ENCODE data around the gene KCNK10. TPM values are rescaled to one million over a fixed set of nuclear protein-coding genes. Genes with fewer than 3 reads are reported as not detected.

KCNK10 gene
- total RNA-seq, 1 donor from 2014 or later = not detected

- intact Hi-C loops (cut with micrococcal nuclease) = no loop called here
- no peak overlapping the region for H3K4me3 Mint-ChIP-seq
- H3K36me3 Mint-ChIP-seq (ENCODE audit: low read depth) = no peaks in the 10 kb centered on the region
Measured at GRCh38 chr14:88327497-88327896, 4.4 kb upstream of the KCNK10 start.

GRCh38 chr14:88326352-88327103 lies 3.5 kb upstream of the KCNK10 start:
- Mint-ChIP-seq H3K36me3 (ENCODE audit: low read depth) (no peaks in the 10 kb centered on the region), H3K27ac (no peak overlapping the region), H3K27me3 (ENCODE audit: insufficient read depth) (peaks cover 56% of the 10 kb centered on the region), H3K9me3 (no peaks in the 10 kb centered on the region), H3K4me1 (ENCODE audit: low read depth) (no peaks in the 10 kb centered on the region), H3K4me3 (no peak overlapping the region)
- DNase-seq (ENCODE audit: low spot score) = no peak
- intact Hi-C loops (cut with micrococcal nuclease) = no loop called here

More at GRCh38 chr14:88327497-88327896, 4.4 kb upstream of the KCNK10 start:
- H3K9me3 Mint-ChIP-seq = no peaks in the 10 kb centered on the region
- peaks cover 56% of the 10 kb centered on the region for H3K27me3 Mint-ChIP-seq (ENCODE audit: insufficient read depth)
- H3K27ac Mint-ChIP-seq = no peak overlapping the region
- DNase-seq (ENCODE audit: low spot score) = no peak
- no peaks in the 10 kb centered on the region for H3K4me1 Mint-ChIP-seq (ENCODE audit: low read depth)

GRCh38 chr14:88325883-88326282 lies 2.8 kb upstream of the KCNK10 start:
- intact Hi-C loops (cut with micrococcal nuclease) = no loop called here
- Mint-ChIP-seq H3K4me1 (ENCODE audit: low read depth) (no peaks in the 10 kb centered on the region), H3K4me3 (no peak overlapping the region), H3K27me3 (ENCODE audit: insufficient read depth) (peaks cover 56% of the 10 kb centered on the region), H3K9me3 (no peaks in the 10 kb centered on the region), H3K27ac (no peak overlapping the region), H3K36me3 (ENCODE audit: low read depth) (no peaks in the 10 kb centered on the region)
- DNase-seq (ENCODE audit: low spot score) = no peak

GRCh38 chr14:88324930-88325329 lies 1.9 kb upstream of the KCNK10 start:
- Mint-ChIP-seq H3K27me3 (ENCODE audit: insufficient read depth) (peaks cover 56% of the 10 kb centered on the region), H3K4me3 (no peak overlapping the region), H3K36me3 (ENCODE audit: low read depth) (no peaks in the 10 kb centered on the region), H3K4me1 (ENCODE audit: low read depth) (no peaks in the 10 kb centered on the region), H3K9me3 (no peaks in the 10 kb centered on the region), H3K27ac (no peak overlapping the region)
- intact Hi-C loops (cut with micrococcal nuclease) = no loop called here
- no peak for DNase-seq (ENCODE audit: low spot score)

GRCh38 chr14:88324491-88324890 lies 1.4 kb upstream of the KCNK10 start:
- Mint-ChIP-seq H3K27ac (no peak overlapping the region), H3K4me3 (no peak overlapping the region), H3K4me1 (ENCODE audit: low read depth) (no peaks in the 10 kb centered on the region), H3K9me3 (no peaks in the 10 kb centered on the region), H3K36me3 (ENCODE audit: low read depth) (no peaks in the 10 kb centered on the region), H3K27me3 (ENCODE audit: insufficient read depth) (peaks cover 52% of the 10 kb centered on the region)
- intact Hi-C loops (cut with micrococcal nuclease) = no loop called here
- no peak for DNase-seq (ENCODE audit: low spot score)

- no peaks in the 10 kb centered on the region for H3K4me1 Mint-ChIP-seq (ENCODE audit: low read depth)
- no peaks in the 10 kb centered on the region for H3K36me3 Mint-ChIP-seq (ENCODE audit: low read depth)
- intact Hi-C loops (cut with micrococcal nuclease) = no loop called here
- H3K27me3 Mint-ChIP-seq (ENCODE audit: insufficient read depth) = peaks cover 43% of the 10 kb centered on the region
- H3K9me3 Mint-ChIP-seq = no peaks in the 10 kb centered on the region
- no peak for DNase-seq (ENCODE audit: low spot score)
- H3K27ac Mint-ChIP-seq = no peak overlapping the region
- H3K4me3 Mint-ChIP-seq = no peak overlapping the region
Measured at GRCh38 chr14:88323523-88324199, 592 bp upstream of the KCNK10 start.

- Mint-ChIP-seq H3K4me1 (ENCODE audit: low read depth) (no peaks in the 10 kb centered on the region), H3K4me3 (no peak overlapping the region), H3K9me3 (no peaks in the 10 kb centered on the region), H3K27ac (no peak overlapping the region), H3K27me3 (ENCODE audit: insufficient read depth) (peaks cover 33% of the 10 kb centered on the region), H3K36me3 (ENCODE audit: low read depth) (no peaks in the 10 kb centered on the region)
- intact Hi-C loops (cut with micrococcal nuclease) = no loop called here
- DNase-seq (ENCODE audit: low spot score) = no peak
Measured at GRCh38 chr14:88322504-88323085, 474 bp downstream of the KCNK10 start.

GRCh38 chr14:88321692-88322503 lies 1.2 kb downstream of the KCNK10 start:
- no peaks in the 10 kb centered on the region for H3K4me1 Mint-ChIP-seq (ENCODE audit: low read depth)
- H3K36me3 Mint-ChIP-seq (ENCODE audit: low read depth) = no peaks in the 10 kb centered on the region
- no peak for DNase-seq (ENCODE audit: low spot score)
- no peak overlapping the region for H3K4me3 Mint-ChIP-seq
- intact Hi-C loops (cut with micrococcal nuclease) = no loop called here
- no peak overlapping the region for H3K27ac Mint-ChIP-seq
- peaks cover 26% of the 10 kb centered on the region for H3K27me3 Mint-ChIP-seq (ENCODE audit: insufficient read depth)
- no peaks in the 10 kb centered on the region for H3K9me3 Mint-ChIP-seq

GRCh38 chr14:88318406-88318805 lies 4.7 kb downstream of the KCNK10 start:
- Mint-ChIP-seq H3K27me3 (ENCODE audit: insufficient read depth) (peaks cover 1% of the 10 kb centered on the region), H3K4me1 (ENCODE audit: low read depth) (no peaks in the 10 kb centered on the region), H3K36me3 (ENCODE audit: low read depth) (no peaks in the 10 kb centered on the region), H3K4me3 (no peak overlapping the region), H3K27ac (no peak overlapping the region), H3K9me3 (no peaks in the 10 kb centered on the region)
- no peak for DNase-seq (ENCODE audit: low spot score)
- intact Hi-C loops (cut with micrococcal nuclease) = no loop called here

- no peak overlapping the region for H3K27ac Mint-ChIP-seq
- intact Hi-C loops (cut with micrococcal nuclease) = no loop called here
- H3K36me3 Mint-ChIP-seq (ENCODE audit: low read depth) = no peaks in the 10 kb centered on the region
- H3K9me3 Mint-ChIP-seq = no peaks in the 10 kb centered on the region
- H3K4me1 Mint-ChIP-seq (ENCODE audit: low read depth) = no peaks in the 10 kb centered on the region
- peaks cover 1% of the 10 kb centered on the region for H3K27me3 Mint-ChIP-seq (ENCODE audit: insufficient read depth)
- no peak for DNase-seq (ENCODE audit: low spot score)
- H3K4me3 Mint-ChIP-seq = no peak overlapping the region
Measured at GRCh38 chr14:88316521-88316920, 6.5 kb downstream of the KCNK10 start.

- no peaks in the 10 kb centered on the region for H3K36me3 Mint-ChIP-seq (ENCODE audit: low read depth)
- no peaks in the 10 kb centered on the region for H3K9me3 Mint-ChIP-seq
- intact Hi-C loops (cut with micrococcal nuclease) = no loop called here
- no peak overlapping the region for H3K4me3 Mint-ChIP-seq
- no peak overlapping the region for H3K27ac Mint-ChIP-seq
- peaks cover 1% of the 10 kb centered on the region for H3K27me3 Mint-ChIP-seq (ENCODE audit: insufficient read depth)
- no peak for DNase-seq (ENCODE audit: low spot score)
- H3K4me1 Mint-ChIP-seq (ENCODE audit: low read depth) = no peaks in the 10 kb centered on the region
Measured at GRCh38 chr14:88312257-88312656, 10.8 kb downstream of the KCNK10 start.

GRCh38 chr14:88311780-88312179 lies 11.3 kb downstream of the KCNK10 start:
- Mint-ChIP-seq H3K27ac (no peak overlapping the region), H3K9me3 (no peaks in the 10 kb centered on the region), H3K4me3 (no peak overlapping the region)

GRCh38 chr14:88310449-88310848 lies 12.6 kb downstream of the KCNK10 start:
- no peaks in the 10 kb centered on the region for H3K36me3 Mint-ChIP-seq (ENCODE audit: low read depth)
- H3K4me1 Mint-ChIP-seq (ENCODE audit: low read depth) = no peaks in the 10 kb centered on the region
- DNase-seq (ENCODE audit: low spot score) = no peak

More at GRCh38 chr14:88311780-88312179, 11.3 kb downstream of the KCNK10 start:
- no peaks in the 10 kb centered on the region for H3K4me1 Mint-ChIP-seq (ENCODE audit: low read depth)
- no peaks in the 10 kb centered on the region for H3K36me3 Mint-ChIP-seq (ENCODE audit: low read depth)
- intact Hi-C loops (cut with micrococcal nuclease) = no loop called here
- H3K27me3 Mint-ChIP-seq (ENCODE audit: insufficient read depth) = peaks cover 1% of the 10 kb centered on the region
- DNase-seq (ENCODE audit: low spot score) = no peak

More at GRCh38 chr14:88310449-88310848, 12.6 kb downstream of the KCNK10 start:
- intact Hi-C loops (cut with micrococcal nuclease) = no loop called here
- Mint-ChIP-seq H3K27ac (no peak overlapping the region), H3K4me3 (no peak overlapping the region), H3K27me3 (ENCODE audit: insufficient read depth) (peaks cover 1% of the 10 kb centered on the region), H3K9me3 (no peaks in the 10 kb centered on the region)

Data from activated T-helper 1 cell treated with anti-CD3 and anti-CD28 coated beads, Interleukin-12 subunit alpha, Interleukin-12 subunit beta, Interleukin-2, Interleukin-4 antibody, amounts not matched to agents 30 ng/mL and 10 ng/mL and 1 ng/mL, durations not matched to agents 14 hours and 24 hours and 36 hours (primary cell).